IMR-90 (cell line): ENCODE results near the gene TBC1D22A.

ENCODE experiments used
- BHLHE40 ChIP-seq: fragments of 150-350 bp; IDR thresholded peaks from 2 replicates; pipeline ENCODE4 v1.6.1; 2016; ENCODE audit warnings: mild to moderate bottlenecking, low read depth, low read length
- CEBPB ChIP-seq: IDR thresholded peaks from 2 replicates; pipeline ENCODE4 v1.6.1; 2012; ENCODE audit warnings: low read depth, low read length, improper control_type of control experiment
- MAFK ChIP-seq: IDR thresholded peaks from 2 replicates; pipeline ENCODE4 v1.6.1; 2012; ENCODE audit warnings: low read depth, low read length, improper control_type of control experiment
- MXI1 ChIP-seq: IDR thresholded peaks from 2 replicates; pipeline ENCODE4 v1.6.1; 2012; ENCODE audit warnings: low read depth, mild to moderate bottlenecking, low read length, moderate library complexity, borderline replicate concordance
- NFE2L2 ChIP-seq: fragments of 150-350 bp; IDR thresholded peaks from 2 replicates; pipeline ENCODE4 v1.6.1; 2016; ENCODE audit warnings: low read depth, mild to moderate bottlenecking, low read length
- POLR2A ChIP-seq: IDR thresholded peaks from 2 replicates; pipeline ENCODE4 v1.6.1; 2012; ENCODE audit warnings: mild to moderate bottlenecking, low read depth, low read length
- RAD21 ChIP-seq: IDR thresholded peaks from 2 replicates; pipeline ENCODE4 v1.6.1; 2012; ENCODE audit warnings: low read length, improper control_type of control experiment
- RCOR1 ChIP-seq: IDR thresholded peaks from 2 replicates; pipeline ENCODE4 v1.6.1; 2012; ENCODE audit warnings: mild to moderate bottlenecking, low read length, improper control_type of control experiment; ENCODE audit not compliant: insufficient replicate concordance
- TF ChIP-seq, protein P1 (sequence below): conservative IDR thresholded peaks from 2 replicates; pipeline ENCODE4 v1.5.1; 2012; ENCODE audit warnings: mild to moderate bottlenecking, low read depth, low read length, improper control_type of control experiment
- TF ChIP-seq, protein P2 (sequence below): fragments of 150-350 bp; IDR thresholded peaks from 2 replicates; pipeline ENCODE4 v1.6.1; 2017; ENCODE audit warnings: mild to moderate bottlenecking, antibody characterized with exemption, low read length, low read depth

DNA sequence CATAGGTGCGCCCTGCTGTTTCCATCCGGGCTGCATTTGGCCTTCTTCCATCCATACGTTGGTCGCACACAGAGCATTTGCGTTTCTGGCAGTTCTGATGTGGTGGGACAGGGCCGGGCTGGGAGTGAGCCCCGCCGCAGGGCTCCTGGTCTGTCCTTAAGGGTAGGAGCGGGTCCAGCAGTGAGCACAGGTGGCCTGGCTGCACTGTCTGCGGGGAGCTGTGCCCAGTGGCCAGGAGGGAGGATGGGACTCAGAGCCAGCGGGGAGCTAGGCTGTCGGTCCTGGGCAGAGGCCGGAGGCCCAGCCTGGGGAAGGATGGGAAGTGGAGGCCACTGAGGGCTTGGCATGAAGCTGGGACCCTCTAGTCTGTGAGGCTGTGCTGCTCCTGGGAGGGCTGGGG, 385.1 kb downstream of the TBC1D22A start:
- TF ChIP-seq, protein P1, sequence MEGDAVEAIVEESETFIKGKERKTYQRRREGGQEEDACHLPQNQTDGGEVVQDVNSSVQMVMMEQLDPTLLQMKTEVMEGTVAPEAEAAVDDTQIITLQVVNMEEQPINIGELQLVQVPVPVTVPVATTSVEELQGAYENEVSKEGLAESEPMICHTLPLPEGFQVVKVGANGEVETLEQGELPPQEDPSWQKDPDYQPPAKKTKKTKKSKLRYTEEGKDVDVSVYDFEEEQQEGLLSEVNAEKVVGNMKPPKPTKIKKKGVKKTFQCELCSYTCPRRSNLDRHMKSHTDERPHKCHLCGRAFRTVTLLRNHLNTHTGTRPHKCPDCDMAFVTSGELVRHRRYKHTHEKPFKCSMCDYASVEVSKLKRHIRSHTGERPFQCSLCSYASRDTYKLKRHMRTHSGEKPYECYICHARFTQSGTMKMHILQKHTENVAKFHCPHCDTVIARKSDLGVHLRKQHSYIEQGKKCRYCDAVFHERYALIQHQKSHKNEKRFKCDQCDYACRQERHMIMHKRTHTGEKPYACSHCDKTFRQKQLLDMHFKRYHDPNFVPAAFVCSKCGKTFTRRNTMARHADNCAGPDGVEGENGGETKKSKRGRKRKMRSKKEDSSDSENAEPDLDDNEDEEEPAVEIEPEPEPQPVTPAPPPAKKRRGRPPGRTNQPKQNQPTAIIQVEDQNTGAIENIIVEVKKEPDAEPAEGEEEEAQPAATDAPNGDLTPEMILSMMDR = no peak
- TF ChIP-seq, protein P2, sequence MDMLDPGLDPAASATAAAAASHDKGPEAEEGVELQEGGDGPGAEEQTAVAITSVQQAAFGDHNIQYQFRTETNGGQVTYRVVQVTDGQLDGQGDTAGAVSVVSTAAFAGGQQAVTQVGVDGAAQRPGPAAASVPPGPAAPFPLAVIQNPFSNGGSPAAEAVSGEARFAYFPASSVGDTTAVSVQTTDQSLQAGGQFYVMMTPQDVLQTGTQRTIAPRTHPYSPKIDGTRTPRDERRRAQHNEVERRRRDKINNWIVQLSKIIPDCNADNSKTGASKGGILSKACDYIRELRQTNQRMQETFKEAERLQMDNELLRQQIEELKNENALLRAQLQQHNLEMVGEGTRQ = no peak
- TF ChIP-seq RCOR1 (no peak), NFE2L2 (no peak), MXI1 (no peak), RAD21 (no peak), CEBPB (no peak), POLR2A (no peak), MAFK (no peak), BHLHE40 (no peak)
